ENCODE results near the gene KLHL20.
A peak's percentile ranks its signal among the peaks of the same experiment; 100 is the strongest.
"Not testable (repeated sequence)": the region's sequence is repeated elsewhere in the genome, so short reads cannot be mapped to it uniquely, and the experiment has no call there.

KLHL20 gene, protein sequence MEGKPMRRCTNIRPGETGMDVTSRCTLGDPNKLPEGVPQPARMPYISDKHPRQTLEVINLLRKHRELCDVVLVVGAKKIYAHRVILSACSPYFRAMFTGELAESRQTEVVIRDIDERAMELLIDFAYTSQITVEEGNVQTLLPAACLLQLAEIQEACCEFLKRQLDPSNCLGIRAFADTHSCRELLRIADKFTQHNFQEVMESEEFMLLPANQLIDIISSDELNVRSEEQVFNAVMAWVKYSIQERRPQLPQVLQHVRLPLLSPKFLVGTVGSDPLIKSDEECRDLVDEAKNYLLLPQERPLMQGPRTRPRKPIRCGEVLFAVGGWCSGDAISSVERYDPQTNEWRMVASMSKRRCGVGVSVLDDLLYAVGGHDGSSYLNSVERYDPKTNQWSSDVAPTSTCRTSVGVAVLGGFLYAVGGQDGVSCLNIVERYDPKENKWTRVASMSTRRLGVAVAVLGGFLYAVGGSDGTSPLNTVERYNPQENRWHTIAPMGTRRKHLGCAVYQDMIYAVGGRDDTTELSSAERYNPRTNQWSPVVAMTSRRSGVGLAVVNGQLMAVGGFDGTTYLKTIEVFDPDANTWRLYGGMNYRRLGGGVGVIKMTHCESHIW

DNA sequence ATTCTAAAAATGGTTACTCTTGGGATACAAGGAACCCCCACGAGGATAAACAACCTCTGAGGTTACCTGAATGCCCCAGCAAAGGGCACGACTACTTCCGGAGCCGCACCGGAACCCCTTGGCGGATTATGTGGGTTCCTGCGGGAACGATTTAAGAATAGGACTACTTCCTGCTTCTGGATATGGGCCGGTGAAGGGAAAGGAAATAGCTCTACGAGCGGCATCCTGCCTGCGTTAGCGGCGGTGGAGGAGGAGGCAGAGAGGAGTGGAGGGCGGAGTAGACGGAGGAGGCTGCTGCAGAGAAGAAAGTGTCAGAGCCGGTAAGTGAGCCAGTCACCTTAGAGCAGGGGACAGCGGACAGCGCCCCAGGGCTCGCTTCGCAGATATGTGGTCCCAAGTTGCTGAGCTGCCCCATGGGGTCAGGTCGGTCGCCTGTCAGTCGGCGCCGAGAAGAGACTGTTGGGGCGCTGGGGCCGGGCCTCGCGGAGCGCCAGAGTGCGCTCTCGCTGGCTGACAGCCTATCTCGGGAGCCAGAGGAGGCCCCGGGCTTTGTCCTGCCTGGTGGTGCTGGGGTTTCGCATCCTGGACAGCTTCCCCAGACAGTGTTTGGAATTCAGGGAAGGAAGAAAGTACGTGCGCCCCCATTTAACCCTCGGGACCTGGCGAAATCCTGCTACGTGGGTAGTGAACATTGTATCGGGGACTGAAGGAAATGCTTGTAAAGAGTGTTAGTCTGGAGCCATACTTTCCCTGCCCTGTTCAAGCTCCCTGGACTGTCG lies at the start of gene KLHL20:
TSS of gene KLHL20 (plus strand) at position 223 of the 779 bp plus-strand sequence. CDS start 1,063 bp downstream, outside the sequence.
- H3K4me3 ChIP-seq (ENCODE audit: low read depth, low read length): peak within 1 kb of the TSS; percentile 90
- peak; percentile 71 for DNase-seq (ENCODE audit: low read depth)

DNA sequence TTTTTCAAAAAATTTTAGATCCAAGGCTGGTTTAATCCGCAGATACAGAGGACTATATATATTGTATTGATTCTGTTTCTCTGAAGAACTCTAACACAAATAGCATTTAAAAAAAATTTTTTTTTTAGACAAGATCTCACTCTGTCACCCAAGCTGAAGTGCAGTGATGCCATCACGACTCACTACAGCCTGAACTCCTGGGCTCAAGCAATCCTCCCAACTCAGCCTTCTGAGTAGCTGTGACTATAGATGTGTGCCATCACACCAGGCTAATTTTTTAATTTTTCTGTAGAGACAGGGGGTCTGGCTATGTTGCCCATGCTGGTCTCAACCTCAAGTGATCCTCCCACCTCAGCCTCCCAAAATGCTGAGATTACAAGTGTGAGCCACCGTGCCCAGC lies 48.1 kb upstream of the KLHL20 start:
- no peak overlapping the region for H3K4me3 ChIP-seq (ENCODE audit: low read depth, low read length)
- peak; percentile 3 for DNase-seq (ENCODE audit: low read depth)

DNA sequence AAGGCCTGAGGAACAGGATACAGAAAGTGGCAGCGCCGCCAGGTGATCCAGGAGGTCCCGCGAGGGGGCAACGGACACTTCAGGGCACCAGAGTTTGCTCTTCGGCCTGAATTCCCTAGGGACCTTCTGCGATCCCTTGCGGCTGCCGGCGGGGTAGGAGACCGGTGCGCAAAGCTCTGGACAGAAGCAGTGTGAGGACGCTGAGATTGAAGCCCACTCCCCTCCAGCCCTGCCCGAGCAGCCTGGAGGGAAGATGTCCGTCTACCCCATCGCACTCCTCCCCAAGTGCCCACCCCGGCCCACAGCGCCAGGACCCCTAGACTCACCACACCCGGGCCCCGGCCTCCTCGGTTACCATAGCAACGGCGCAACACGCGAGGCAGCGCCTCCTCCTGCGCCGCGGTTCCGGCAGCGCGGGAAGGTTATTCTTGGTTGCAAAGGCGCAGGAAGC lies 45.3 kb upstream of the KLHL20 start, which contains the start of gene ANKRD45:
TSS of gene ANKRD45 (minus strand) at position 361 of the 451 bp plus-strand sequence. CDS start 10,433 bp downstream, outside the sequence.
- H3K4me3 ChIP-seq (ENCODE audit: low read depth, low read length): peak within 1 kb of the TSS; percentile 53
- no peak for DNase-seq (ENCODE audit: low read depth)

DNA sequence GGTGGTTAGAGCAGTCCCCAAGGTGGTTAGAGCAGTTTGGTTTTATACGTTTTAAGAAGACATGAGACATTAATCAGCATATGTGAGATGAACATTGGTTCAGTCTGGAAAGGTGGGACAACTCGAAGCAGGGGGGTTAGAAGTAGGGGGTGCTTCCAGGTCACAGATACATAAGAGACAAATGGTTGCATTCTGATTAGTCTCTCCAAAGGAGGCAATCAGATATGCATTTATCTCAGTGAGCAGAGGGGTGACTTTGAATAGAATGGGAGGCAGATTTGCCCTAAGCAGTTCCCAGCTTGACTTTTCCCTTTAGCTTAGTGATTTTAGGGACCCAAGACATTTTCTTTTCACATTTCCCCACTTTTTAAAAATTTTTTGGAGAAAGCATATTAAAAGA lies 40.3 kb upstream of the KLHL20 start:
- H3K4me3 ChIP-seq (ENCODE audit: low read depth, low read length); DNase-seq (ENCODE audit: low read depth): not testable (repeated sequence)

DNA sequence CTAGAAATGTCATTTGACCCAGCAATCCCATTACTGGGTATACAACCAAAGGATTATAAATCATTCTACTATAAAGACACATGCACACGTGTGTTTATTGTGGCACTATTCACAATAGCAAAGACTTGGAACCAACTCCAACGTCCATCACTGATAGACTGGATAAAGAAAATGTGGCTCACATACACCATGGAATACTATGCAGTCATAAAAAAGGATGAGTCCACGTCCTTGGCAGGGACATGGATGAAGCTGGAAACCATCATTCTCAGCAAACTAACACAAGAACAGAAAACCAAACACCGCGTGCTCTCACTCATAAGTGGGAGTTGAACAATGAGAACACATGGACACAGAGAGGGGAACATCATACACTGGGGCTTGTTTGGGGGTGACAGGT lies 34.6 kb upstream of the KLHL20 start:
- DNase-seq (ENCODE audit: low read depth); H3K4me3 ChIP-seq (ENCODE audit: low read depth, low read length): not testable (repeated sequence)

DNA sequence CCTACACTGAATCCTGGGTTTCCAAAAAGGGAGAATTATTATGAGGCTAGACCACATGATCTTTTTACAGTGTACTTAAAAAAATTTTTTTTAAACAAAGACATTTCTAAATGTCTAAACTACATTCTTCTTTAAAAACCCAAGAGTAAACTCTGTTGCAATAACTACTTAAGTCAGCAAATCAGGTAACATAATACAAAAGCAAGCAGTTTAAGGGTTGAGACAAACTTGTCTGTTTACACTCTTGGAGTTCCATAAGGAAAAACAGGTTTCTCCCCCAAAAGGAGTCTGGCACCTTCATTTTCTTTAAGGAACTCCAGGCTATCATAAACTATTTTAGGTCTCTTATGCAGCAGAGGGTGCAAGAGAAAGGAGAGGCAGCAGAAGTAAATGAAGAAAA lies 32.6 kb upstream of the KLHL20 start:
- no peak for DNase-seq (ENCODE audit: low read depth)
- H3K4me3 ChIP-seq (ENCODE audit: low read depth, low read length): no peak overlapping the region

DNA sequence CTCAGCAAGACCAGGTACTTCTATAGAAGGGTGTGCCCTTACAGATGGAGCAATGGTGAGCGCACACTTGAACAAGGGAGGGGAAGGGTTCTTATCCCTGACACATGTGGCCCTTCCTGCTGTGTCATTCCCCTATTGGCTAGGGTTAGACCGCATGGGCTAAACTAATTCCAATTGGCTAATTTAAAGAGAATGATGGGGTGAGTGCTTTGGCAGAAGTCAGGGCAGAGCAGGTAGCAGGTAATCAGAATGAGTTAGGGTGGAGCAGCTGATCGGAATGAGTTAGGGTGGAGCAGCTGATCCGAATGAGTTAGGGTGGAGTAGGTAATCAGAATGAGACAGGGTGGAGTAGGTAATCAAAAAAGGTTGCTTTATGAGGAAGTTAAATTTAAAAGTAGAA lies 30.9 kb upstream of the KLHL20 start:
- H3K4me3 ChIP-seq (ENCODE audit: low read depth, low read length); DNase-seq (ENCODE audit: low read depth): not testable (repeated sequence)

DNA sequence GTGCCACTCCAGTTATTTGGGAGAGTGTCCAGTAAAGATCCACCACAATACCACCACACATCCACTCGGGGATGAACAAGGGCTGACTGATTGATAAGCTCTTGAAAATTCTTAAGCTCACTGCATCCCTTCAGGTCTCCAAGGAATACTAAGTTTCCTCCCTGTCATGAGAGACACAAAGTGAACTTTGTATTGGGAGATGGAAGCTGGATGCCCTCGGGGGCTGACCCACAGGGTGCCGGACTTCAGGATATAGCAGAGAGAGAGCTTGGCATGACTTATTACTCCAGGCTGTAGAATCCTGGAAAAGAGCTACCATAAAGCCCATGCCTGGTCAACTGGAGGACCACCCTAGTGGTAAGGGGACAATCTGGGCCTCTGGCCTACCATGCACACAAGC lies 29.7 kb upstream of the KLHL20 start:
- not testable (repeated sequence) for DNase-seq (ENCODE audit: low read depth); H3K4me3 ChIP-seq (ENCODE audit: low read depth, low read length)

DNA sequence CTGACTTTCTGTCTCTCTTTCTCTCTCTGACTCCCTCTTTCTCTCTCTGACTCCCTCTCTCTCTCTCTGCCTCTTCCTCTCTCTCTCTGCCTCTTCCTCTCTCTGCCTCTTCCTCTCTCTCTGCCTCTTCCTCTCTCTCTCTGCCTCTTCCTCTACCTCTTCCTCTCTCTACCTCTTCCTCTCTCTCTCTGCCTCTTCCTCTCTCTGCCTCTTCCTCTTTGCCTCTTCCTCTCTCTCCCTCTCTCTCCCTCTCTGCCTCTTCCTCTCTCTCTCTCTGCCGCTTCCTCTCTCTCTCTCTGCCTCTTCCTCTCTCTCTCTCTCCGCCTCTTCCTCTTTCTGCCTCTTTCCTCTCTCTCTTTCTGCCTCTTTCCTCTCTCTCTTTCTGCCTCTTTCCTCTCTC lies 26.5 kb upstream of the KLHL20 start:
- H3K4me3 ChIP-seq (ENCODE audit: low read depth, low read length): no peak overlapping the region
- no peak for DNase-seq (ENCODE audit: low read depth)

DNA sequence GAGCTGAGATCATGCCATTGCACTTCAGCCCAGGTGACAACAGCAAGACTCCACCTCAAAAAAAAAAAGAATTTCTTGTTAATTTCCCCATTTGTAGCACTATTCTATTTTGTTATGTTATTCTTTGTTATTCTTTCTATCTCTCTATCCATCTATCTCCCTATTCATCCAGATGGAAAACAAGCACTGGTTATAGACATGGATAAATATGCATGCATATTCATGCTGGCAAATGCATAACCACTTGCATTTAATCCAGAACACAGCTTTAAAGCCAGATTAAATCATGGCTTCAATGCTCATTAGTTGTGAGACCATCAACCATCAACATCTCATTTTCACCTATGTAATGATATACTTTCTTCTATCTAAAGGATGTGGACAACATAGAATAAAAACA lies 21.5 kb upstream of the KLHL20 start:
- H3K4me3 ChIP-seq (ENCODE audit: low read depth, low read length): no peak overlapping the region
- DNase-seq (ENCODE audit: low read depth): no peak

DNA sequence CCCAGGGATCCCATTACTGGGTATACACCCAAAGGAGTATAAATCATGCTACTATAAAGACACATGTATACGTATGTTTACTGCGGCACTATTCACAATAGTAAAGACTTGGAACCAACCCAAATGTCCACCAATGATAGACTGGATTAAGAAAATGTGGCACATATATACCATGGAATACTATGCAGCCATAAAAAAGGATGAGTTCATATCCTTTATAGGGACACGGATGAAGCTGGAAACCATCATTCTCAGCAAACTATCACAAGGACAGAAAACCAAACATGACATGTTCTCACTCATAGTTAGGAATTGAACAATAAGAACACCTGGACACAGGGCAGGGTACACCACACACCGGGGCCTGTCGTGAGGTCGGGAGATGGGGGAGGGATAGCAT lies 13.5 kb upstream of the KLHL20 start:
- not testable (repeated sequence) for DNase-seq (ENCODE audit: low read depth); H3K4me3 ChIP-seq (ENCODE audit: low read depth, low read length)

DNA sequence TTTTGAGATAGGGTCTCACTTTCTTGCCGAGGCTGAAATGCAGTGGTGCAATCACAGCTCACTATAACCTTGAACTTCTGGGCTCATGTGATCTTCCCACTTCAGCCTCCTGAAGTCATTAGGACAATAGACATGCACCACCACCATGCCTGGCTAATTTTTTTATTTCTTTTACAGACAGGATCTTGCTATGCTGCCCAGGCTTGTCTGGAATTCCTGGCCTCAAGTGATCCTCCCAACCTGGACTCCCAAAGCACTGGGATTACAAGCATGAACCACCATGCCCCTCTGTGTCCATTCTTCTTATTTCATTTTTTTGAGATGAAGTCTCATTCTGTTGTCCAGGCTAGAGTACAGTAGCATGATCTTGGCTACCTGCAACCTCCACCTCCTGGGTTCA lies 12.0 kb upstream of the KLHL20 start:
- no peak overlapping the region for H3K4me3 ChIP-seq (ENCODE audit: low read depth, low read length)
- DNase-seq (ENCODE audit: low read depth): no peak

DNA sequence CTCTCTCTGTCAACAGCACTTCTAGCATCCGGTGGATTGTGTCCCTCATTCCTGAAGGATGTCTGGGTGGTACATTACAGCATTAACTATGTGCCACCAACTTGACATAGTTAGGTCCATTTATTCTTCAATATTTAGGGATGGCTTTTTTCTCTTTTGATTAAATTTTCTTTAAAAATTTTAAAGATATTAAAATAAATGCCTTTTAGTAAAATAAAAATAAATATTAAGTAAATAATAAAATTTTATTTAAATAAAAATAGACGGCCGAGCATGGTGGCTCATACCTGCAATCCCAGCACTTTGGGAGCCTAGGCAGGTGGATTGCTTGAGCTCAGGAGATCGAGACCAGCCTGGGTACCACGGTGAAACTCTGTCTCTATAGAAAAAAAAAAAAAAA lies 9.7 kb upstream of the KLHL20 start:
- no peak overlapping the region for H3K4me3 ChIP-seq (ENCODE audit: low read depth, low read length)
- no peak for DNase-seq (ENCODE audit: low read depth)

DNA sequence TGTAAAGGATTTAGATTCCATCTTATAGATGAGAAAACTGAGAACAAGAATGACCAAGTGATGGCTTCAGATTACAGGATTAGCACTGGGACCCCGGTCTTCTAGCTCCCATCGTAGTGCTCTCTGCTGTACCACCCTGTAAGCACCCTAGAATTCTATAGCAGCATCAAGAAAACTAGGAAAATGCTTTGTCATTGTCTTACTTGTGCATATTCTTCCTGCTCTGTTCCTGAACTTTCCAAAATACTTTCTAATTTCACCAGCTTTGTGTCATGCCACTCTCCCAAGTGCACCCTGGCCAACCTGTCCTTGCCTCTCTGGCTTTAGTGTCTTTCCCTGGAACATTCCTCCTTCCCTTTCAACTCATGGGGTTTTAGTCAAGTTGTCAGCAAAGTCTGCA lies 6.0 kb upstream of the KLHL20 start:
- no peak overlapping the region for H3K4me3 ChIP-seq (ENCODE audit: low read depth, low read length)
- no peak for DNase-seq (ENCODE audit: low read depth)

DNA sequence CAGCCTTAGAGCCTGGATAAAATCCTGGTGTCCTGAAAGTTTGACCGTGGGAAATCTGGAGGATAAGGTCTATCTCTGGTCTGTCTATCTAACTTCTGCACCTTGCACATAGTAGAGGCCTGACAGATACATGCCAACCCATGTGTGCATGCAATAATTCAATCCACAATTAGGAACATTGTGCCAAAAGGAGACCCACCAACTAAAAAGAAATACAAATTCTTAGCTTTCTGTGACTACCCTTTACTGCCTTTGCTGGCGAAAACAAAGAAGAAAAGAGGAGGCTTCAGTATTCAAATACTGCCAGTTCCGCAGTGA lies 381 bp upstream of the KLHL20 start:
- peak overlapping the region; percentile 90 for H3K4me3 ChIP-seq (ENCODE audit: low read depth, low read length)
- DNase-seq (ENCODE audit: low read depth): no peak

DNA sequence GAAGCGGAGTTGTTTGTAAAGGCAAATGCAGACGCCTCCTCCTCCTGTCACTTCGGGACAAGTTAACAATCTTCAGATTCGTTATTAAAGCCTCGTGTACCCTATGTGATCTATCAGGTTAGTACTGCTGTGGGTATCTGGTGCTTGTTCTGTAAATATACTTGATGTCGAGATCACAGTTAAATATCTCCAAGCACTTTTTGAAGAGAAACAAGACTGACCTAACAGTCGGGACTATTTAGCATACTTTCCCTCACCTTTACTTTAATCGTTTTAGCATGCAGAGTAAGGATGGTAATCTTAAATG lies 710 bp downstream of the KLHL20 start:
- H3K4me3 ChIP-seq (ENCODE audit: low read depth, low read length): peak overlapping the region; percentile 90
- DNase-seq (ENCODE audit: low read depth): no peak

DNA sequence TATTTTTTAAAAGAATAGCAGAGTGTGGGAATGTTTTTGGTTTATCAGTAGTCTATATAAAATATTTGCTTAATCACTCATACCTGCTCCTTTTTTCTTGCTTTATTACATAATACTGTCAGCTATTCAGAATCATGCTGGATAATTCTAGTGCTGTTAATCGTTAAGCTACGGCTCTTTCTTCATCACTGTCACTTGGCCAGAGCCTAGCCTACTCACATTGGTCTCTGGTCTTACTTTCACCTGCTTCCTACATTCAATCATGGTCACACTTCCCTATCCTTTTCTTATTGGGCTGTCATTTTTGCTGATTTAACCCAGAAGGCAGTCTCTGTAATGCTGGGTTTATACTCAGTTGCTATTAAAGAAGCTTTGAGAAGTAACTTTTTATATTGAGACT lies 2.5 kb downstream of the KLHL20 start:
- H3K4me3 ChIP-seq (ENCODE audit: low read depth, low read length): no peak overlapping the region
- no peak for DNase-seq (ENCODE audit: low read depth)

DNA sequence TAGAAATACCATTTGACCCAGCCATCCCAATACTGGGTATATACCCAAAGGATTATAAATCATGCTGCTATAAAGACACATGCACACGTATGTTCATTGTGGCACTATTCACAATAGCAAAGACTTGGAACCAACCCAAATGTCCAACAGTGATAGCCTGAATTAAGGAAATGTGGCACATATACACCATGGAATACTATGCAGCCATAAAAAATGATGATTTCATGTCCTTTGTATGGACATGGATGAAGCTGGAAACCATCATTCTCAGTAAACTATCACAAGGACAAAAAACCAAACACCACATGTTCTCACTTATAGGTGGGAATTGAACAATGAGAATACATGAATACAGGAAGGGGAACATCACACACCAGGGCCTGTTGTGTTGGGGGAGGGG lies 16.6 kb downstream of the KLHL20 start:
- DNase-seq (ENCODE audit: low read depth); H3K4me3 ChIP-seq (ENCODE audit: low read depth, low read length): not testable (repeated sequence)

DNA sequence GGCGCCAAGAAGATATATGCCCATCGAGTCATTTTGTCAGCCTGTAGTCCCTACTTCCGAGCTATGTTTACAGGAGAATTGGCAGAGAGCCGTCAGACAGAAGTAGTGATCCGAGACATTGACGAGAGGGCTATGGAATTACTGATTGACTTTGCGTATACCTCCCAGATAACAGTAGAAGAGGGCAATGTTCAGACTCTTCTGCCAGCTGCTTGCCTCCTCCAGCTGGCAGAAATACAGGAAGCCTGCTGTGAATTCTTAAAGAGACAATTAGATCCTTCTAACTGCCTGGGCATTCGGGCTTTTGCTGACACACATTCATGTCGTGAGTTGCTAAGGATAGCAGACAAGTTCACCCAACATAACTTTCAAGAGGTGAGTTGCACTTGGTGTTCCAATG lies 19.1 kb downstream of the KLHL20 start:
- no peak for DNase-seq (ENCODE audit: low read depth)
- no peak overlapping the region for H3K4me3 ChIP-seq (ENCODE audit: low read depth, low read length)

DNA sequence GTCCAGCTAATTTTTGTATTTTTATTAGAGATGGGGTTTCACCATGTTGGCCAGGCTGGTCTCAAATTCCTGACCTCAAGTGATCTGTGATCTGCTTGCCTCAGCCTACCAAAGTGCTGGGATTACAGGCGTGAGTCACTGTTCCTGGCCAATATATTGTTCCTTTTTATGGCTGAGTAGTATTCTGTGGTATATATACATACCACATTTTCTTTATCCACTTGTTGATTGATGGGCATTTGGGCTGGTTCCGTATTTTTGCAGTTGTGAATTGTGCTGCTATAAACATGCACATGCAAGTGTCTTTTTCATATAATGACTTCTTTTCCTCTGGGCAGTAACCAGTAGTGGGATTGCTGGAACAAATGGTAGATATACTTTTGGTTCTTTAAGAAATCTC lies 21.3 kb downstream of the KLHL20 start:
- not testable (repeated sequence) for DNase-seq (ENCODE audit: low read depth); H3K4me3 ChIP-seq (ENCODE audit: low read depth, low read length)
